Measurements from ENCODE around the gene ZNF726.
"Not testable (repeated sequence)": the region's sequence is repeated elsewhere in the genome, so short reads cannot be mapped to it uniquely, and the experiment has no call there.

ZNF726 gene

GRCh38 chr19:23925285-23925684 lies 10.6 kb downstream of the ZNF726 start:
- no peak overlapping the region for H3K4me3 ChIP-seq (ENCODE audit: low read length)
- H3K27ac ChIP-seq (ENCODE audit: low read depth, low read length): no peak overlapping the region
- peaks cover 59% of the 10 kb centered on the region for H3K36me3 ChIP-seq (ENCODE audit: control insufficient read depth, low read length)
- no peaks in the 10 kb centered on the region for H3K4me1 ChIP-seq (ENCODE audit: control insufficient read depth, low read length)
- H3K9me3 ChIP-seq (ENCODE audit: control insufficient read depth, insufficient read depth, low read length): no peaks in the 10 kb centered on the region; the same call in 1 of the 2 replicates
- no peaks in the 10 kb centered on the region for H3K27me3 ChIP-seq (ENCODE audit: control insufficient read depth, low read length)
- no peaks in the 10 kb centered on the region; the same call in 1 of the 2 replicates for H3K79me2 ChIP-seq (ENCODE audit: control insufficient read depth, low read length)
- no peaks in the 10 kb centered on the region for H4K20me1 ChIP-seq (ENCODE audit: control insufficient read depth, insufficient read depth, low read depth, low read length)
- H3K9me2 ChIP-seq (replicated peaks; ENCODE audit: control insufficient read depth, low read length): no peaks in the 10 kb centered on the region
- H3K4me2 ChIP-seq (ENCODE audit: low read length): no peak overlapping the region
- TF ChIP-seq EZH2phosphoT487 (IDR thresholded peaks at IDR 0.05; ENCODE audit: borderline replicate concordance, low read length): no peak
- TF ChIP-seq CTCF (IDR thresholded peaks at IDR 0.05; ENCODE audit: low read depth, low read length, poor library complexity, severe bottlenecking): no peak
- H3F3A ChIP-seq (ENCODE audit: control insufficient read depth, insufficient read depth): no peaks in the 10 kb centered on the region

- Histone ChIP-seq H3K4me2 (ENCODE audit: low read length) (no peak overlapping the region), H4K20me1 (ENCODE audit: control insufficient read depth, insufficient read depth, low read depth, low read length) (no peaks in the 10 kb centered on the region), H3K9me2 (replicated peaks; ENCODE audit: control insufficient read depth, low read length) (no peaks in the 10 kb centered on the region), H3K36me3 (ENCODE audit: control insufficient read depth, low read length) (peaks cover 19% of the 10 kb centered on the region), H3K27me3 (ENCODE audit: control insufficient read depth, low read length) (no peaks in the 10 kb centered on the region), H3K4me1 (ENCODE audit: control insufficient read depth, low read length) (no peaks in the 10 kb centered on the region), H3K27ac (ENCODE audit: low read depth, low read length) (no peak overlapping the region), H3F3A (ENCODE audit: control insufficient read depth, insufficient read depth) (no peaks in the 10 kb centered on the region), H3K9me3 (ENCODE audit: control insufficient read depth, insufficient read depth, low read length) (peaks cover 30% of the 10 kb centered on the region), H3K79me2 (ENCODE audit: control insufficient read depth, low read length) (no peaks in the 10 kb centered on the region), H3K4me3 (ENCODE audit: low read length) (no peak overlapping the region)
- TF ChIP-seq CTCF (IDR thresholded peaks at IDR 0.05; ENCODE audit: low read depth, low read length, poor library complexity, severe bottlenecking): no peak
- no peak for TF ChIP-seq EZH2phosphoT487 (IDR thresholded peaks at IDR 0.05; ENCODE audit: borderline replicate concordance, low read length)
Observed at GRCh38 chr19:23932878-23933277, 18.2 kb downstream of the ZNF726 start.

GRCh38 chr19:23937031-23937430 lies 22.3 kb downstream of the ZNF726 start:
- not testable (repeated sequence) for H3K27me3 ChIP-seq (ENCODE audit: control insufficient read depth, low read length); H3K4me1 ChIP-seq (ENCODE audit: control insufficient read depth, low read length); H3K4me3 ChIP-seq (ENCODE audit: low read length); H3K27ac ChIP-seq (ENCODE audit: low read depth, low read length); H3K9me2 ChIP-seq (replicated peaks; ENCODE audit: control insufficient read depth, low read length); H3K4me2 ChIP-seq (ENCODE audit: low read length); H3F3A ChIP-seq (ENCODE audit: control insufficient read depth, insufficient read depth); H3K36me3 ChIP-seq (ENCODE audit: control insufficient read depth, low read length); H4K20me1 ChIP-seq (ENCODE audit: control insufficient read depth, insufficient read depth, low read depth, low read length); H3K79me2 ChIP-seq (ENCODE audit: control insufficient read depth, low read length)
- peaks cover 24% of the 10 kb centered on the region for H3K9me3 ChIP-seq (ENCODE audit: control insufficient read depth, insufficient read depth, low read length)

- Histone ChIP-seq H3F3A (ENCODE audit: control insufficient read depth, insufficient read depth) (no peaks in the 10 kb centered on the region), H3K27ac (ENCODE audit: low read depth, low read length) (no peak overlapping the region), H4K20me1 (ENCODE audit: control insufficient read depth, insufficient read depth, low read depth, low read length) (no peaks in the 10 kb centered on the region), H3K9me3 (ENCODE audit: control insufficient read depth, insufficient read depth, low read length) (no peaks in the 10 kb centered on the region), H3K4me3 (ENCODE audit: low read length) (no peak overlapping the region), H3K9me2 (replicated peaks; ENCODE audit: control insufficient read depth, low read length) (no peaks in the 10 kb centered on the region), H3K27me3 (ENCODE audit: control insufficient read depth, low read length) (no peaks in the 10 kb centered on the region), H3K4me2 (ENCODE audit: low read length) (no peak overlapping the region), H3K4me1 (ENCODE audit: control insufficient read depth, low read length) (no peaks in the 10 kb centered on the region), H3K79me2 (ENCODE audit: control insufficient read depth, low read length) (no peaks in the 10 kb centered on the region), H3K36me3 (ENCODE audit: control insufficient read depth, low read length) (peaks cover 22% of the 10 kb centered on the region)
- TF ChIP-seq EZH2phosphoT487 (IDR thresholded peaks at IDR 0.05; ENCODE audit: borderline replicate concordance, low read length) (no peak), CTCF (IDR thresholded peaks at IDR 0.05; ENCODE audit: low read depth, low read length, poor library complexity, severe bottlenecking) (no peak)
Observed at GRCh38 chr19:23943411-23943810, 28.7 kb downstream of the ZNF726 start.

All from DOHH2 (cell line).